HL-60 (cell line): ENCODE measurements around the gene WFS1.

ENCODE experiments used
- DNase-seq, 2 experiments: peaks; one replicate each; pipeline ENCODE4 v3.0.0-alpha.2; 2010 to 2020; ENCODE audit warnings: low read depth in 1 of 2, low spot score in 1 of 2
- H3K27ac ChIP-seq: fragments of 250-450 bp; sonication (Bioruptor Pico); replicated peaks from 2 replicates; pipeline ENCODE4 v1.5.1; 2020; ENCODE audit warnings: mild to moderate bottlenecking, moderate library complexity
- H3K27me3 ChIP-seq: fragments of 250-450 bp; sonication (Bioruptor Pico); 2 replicates; pipeline ENCODE4 v1.5.1; 2021; ENCODE audit warnings: mild to moderate bottlenecking, moderate library complexity; ENCODE audit not compliant: insufficient read depth, poor library complexity, severe bottlenecking
- H3K4me3 ChIP-seq: replicated peaks from 2 replicates; pipeline ENCODE4 v1.5.1; 2011; ENCODE audit warnings: mild to moderate bottlenecking, control low read depth, low read length; ENCODE audit not compliant: insufficient read depth
- GABPA ChIP-seq: IDR thresholded peaks from 2 replicates; pipeline ENCODE4 v1.6.1; 2012; ENCODE audit warnings: low read depth
- POLR2AphosphoS5 ChIP-seq: IDR thresholded peaks from 2 replicates; pipeline ENCODE4 v1.6.1; 2012; ENCODE audit warnings: low read depth
- SPI1 ChIP-seq: IDR thresholded peaks from 2 replicates; pipeline ENCODE4 v1.6.1; 2012; ENCODE audit warnings: low read depth, mild to moderate bottlenecking, borderline replicate concordance
- TF ChIP-seq, protein P1 (sequence below): IDR thresholded peaks from one replicate; pipeline ENCODE4 v1.5.1; 2011; ENCODE audit warnings: low read length, control low read depth, inconsistent platforms; ENCODE audit not compliant: insufficient read depth
- TF ChIP-seq, protein P2 (sequence below): IDR thresholded peaks from 2 replicates; pipeline ENCODE4 v1.6.1; 2012; ENCODE audit warnings: low read depth; ENCODE audit not compliant: insufficient replicate concordance

WFS1 gene

DNA sequence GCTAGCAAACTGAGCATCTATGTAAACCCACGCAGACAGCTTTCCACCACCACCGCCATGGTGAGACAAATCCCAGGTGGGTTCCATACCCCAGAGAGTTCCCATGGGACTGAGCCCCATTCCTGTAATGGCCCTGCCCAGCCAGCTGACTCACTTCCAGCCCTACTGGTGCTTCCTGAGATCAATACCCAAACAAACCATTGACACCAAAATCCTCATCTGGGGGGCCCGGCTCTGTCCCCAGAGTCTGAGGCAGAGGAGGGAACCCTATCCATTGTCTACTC lies 39.2 kb upstream of the WFS1 start:
- no peak for DNase-seq
- TF ChIP-seq, protein P1, sequence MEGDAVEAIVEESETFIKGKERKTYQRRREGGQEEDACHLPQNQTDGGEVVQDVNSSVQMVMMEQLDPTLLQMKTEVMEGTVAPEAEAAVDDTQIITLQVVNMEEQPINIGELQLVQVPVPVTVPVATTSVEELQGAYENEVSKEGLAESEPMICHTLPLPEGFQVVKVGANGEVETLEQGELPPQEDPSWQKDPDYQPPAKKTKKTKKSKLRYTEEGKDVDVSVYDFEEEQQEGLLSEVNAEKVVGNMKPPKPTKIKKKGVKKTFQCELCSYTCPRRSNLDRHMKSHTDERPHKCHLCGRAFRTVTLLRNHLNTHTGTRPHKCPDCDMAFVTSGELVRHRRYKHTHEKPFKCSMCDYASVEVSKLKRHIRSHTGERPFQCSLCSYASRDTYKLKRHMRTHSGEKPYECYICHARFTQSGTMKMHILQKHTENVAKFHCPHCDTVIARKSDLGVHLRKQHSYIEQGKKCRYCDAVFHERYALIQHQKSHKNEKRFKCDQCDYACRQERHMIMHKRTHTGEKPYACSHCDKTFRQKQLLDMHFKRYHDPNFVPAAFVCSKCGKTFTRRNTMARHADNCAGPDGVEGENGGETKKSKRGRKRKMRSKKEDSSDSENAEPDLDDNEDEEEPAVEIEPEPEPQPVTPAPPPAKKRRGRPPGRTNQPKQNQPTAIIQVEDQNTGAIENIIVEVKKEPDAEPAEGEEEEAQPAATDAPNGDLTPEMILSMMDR: no peak
- TF ChIP-seq, protein P2, sequence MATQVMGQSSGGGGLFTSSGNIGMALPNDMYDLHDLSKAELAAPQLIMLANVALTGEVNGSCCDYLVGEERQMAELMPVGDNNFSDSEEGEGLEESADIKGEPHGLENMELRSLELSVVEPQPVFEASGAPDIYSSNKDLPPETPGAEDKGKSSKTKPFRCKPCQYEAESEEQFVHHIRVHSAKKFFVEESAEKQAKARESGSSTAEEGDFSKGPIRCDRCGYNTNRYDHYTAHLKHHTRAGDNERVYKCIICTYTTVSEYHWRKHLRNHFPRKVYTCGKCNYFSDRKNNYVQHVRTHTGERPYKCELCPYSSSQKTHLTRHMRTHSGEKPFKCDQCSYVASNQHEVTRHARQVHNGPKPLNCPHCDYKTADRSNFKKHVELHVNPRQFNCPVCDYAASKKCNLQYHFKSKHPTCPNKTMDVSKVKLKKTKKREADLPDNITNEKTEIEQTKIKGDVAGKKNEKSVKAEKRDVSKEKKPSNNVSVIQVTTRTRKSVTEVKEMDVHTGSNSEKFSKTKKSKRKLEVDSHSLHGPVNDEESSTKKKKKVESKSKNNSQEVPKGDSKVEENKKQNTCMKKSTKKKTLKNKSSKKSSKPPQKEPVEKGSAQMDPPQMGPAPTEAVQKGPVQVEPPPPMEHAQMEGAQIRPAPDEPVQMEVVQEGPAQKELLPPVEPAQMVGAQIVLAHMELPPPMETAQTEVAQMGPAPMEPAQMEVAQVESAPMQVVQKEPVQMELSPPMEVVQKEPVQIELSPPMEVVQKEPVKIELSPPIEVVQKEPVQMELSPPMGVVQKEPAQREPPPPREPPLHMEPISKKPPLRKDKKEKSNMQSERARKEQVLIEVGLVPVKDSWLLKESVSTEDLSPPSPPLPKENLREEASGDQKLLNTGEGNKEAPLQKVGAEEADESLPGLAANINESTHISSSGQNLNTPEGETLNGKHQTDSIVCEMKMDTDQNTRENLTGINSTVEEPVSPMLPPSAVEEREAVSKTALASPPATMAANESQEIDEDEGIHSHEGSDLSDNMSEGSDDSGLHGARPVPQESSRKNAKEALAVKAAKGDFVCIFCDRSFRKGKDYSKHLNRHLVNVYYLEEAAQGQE: no peak
- TF ChIP-seq POLR2AphosphoS5: no peak
- no peak for TF ChIP-seq GABPA
- no peak for TF ChIP-seq SPI1
- Histone ChIP-seq H3K27me3 (no peaks in the 10 kb centered on the region), H3K27ac (no peak overlapping the region), H3K4me3 (no peak overlapping the region)

DNA sequence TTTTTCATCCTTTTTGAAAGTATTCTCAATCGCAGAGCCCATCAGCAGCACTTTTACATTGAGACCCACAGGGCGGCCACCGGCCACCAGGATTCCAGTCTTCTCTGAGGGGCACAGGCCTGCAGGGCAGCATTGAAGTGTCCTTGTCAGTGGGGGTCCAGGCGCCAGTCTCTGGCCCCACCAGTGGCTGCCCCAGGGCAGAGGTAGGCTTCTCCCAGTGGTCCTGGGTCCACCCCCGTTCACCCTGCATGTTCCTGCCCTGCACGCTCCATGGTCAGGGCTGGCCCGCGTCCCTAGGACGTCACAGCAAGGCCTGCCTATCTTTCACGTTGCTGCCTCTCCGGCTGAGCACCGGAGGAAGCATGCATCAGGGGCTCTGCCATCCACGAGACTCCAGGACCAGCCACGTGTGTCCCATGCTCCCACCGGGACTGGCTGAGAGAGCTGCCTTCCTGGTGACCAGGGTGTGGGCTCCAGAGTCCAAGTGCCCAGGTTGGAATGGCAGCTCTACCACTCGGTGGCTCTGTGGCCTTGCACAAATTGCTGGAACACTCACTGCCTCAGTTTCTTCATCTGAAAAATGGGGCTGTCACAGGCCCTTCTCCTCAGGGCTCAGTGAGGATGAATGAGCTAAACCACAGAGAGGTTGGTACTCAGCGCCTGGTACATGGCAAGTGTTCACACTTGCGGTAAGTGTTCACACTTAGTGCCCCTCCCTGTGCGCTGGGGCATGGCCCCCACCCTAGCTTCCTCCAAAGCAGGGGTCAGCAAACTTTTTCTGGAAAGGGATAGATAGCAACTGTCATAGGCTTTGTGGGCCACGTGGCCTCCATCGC lies 38.6 kb upstream of the WFS1 start:
- H3K27ac ChIP-seq: no peak overlapping the region
- no peak for DNase-seq
- TF ChIP-seq SPI1 (no peak), GABPA (no peak), POLR2AphosphoS5 (no peak)
- TF ChIP-seq, protein P1: no peak
- TF ChIP-seq, protein P2: no peak
- H3K4me3 ChIP-seq: no peak overlapping the region
- no peaks in the 10 kb centered on the region for H3K27me3 ChIP-seq

DNA sequence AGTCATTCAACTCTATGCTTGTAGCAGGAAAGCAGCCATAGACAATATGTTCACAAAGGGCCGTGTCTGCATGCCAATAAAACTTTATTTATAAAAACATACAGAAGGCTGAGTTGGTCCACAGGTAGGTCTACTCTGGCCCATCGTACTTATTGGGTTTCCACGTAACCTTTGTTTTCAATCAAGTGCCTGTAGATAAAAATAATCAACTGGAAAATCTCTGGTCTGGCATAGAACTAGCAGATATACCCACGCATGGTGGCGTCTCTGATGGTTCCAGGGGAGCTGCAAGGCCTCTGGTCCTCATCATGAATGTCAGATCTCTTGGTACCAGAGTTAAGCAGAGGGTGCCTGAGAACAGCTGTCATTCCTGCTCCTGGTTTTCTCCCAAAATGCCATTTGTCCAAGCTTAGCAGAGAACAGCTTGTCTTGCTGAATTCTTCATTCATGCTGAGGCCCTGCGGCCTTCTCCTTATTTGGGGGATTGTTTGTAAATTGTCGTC lies 37.9 kb upstream of the WFS1 start:
- DNase-seq: no peak
- Histone ChIP-seq H3K27ac (no peak overlapping the region), H3K4me3 (no peak overlapping the region), H3K27me3 (no peaks in the 10 kb centered on the region)
- TF ChIP-seq SPI1 (no peak), POLR2AphosphoS5 (no peak), GABPA (no peak)
- TF ChIP-seq, protein P1: no peak
- TF ChIP-seq, protein P2: no peak
